Right cardiac atrium (tissue), 5 donors: ENCODE measurements around the gene FBXO42. TPM values are rescaled to one million over a fixed set of nuclear protein-coding genes. Genes with fewer than 3 reads are reported as not detected.

Experiments used
- ATAC-seq, 2 donors: fragments of 200-7000 bp; cut with Tn5 transposase; one replicate each; pipeline versions ENCODE4 v1.8.0 to v1.9.1; 2020; ENCODE audit warnings: moderate library complexity in 2 of 2, mild to moderate bottlenecking in 1 of 2
- DNase-seq, 3 donors: peaks; one replicate each; pipeline ENCODE4 v3.0.0-alpha.2; 2020
- H3K27ac ChIP-seq: one replicate; pipeline ENCODE4 v1.5.1; 2013; ENCODE audit warnings: mild to moderate bottlenecking, low read length, control low read depth, moderate library complexity
- H3K27me3 ChIP-seq: one replicate; pipeline ENCODE4 v1.6.1; 2013; ENCODE audit not compliant: control insufficient read depth, insufficient read depth
- H3K4me1 ChIP-seq: one replicate; pipeline ENCODE4 v1.6.1; 2013; ENCODE audit warnings: low read length; ENCODE audit not compliant: control insufficient read depth, insufficient read depth
- H3K4me3 ChIP-seq: one replicate; pipeline ENCODE4 v1.5.1; 2013; ENCODE audit warnings: low read length, control low read depth
- H3K9me3 ChIP-seq: one replicate; pipeline ENCODE4 v1.6.1; 2013; ENCODE audit warnings: low read length; ENCODE audit not compliant: control insufficient read depth
- WGBS: extraction: QIAGEN DNeasy Blood & Tissue Kit; methylation state at CpG from one replicate; pipeline ENCODE4 v1.1.7; 2013; 5-methylcytosine and 5-hydroxymethylcytosine counted together
- intact Hi-C, 4 donors: fragments of 100-400 bp; cut with DNase I; formaldehyde crosslinking; loops; one replicate each; pipeline versions ENCODE4 v1.11.0 to v1.14.0; 2022 to 2023
- polyA plus RNA-seq: library from polyadenylated mRNA; stranded (reverse); fragments of 200-250 nt; gene quantifications from one replicate; pipeline ENCODE4 v1.2.3, GENCODE V29; 2013
- total RNA-seq, 4 donors: library from RNA; stranded (reverse); fragmentation: NEBNext Ultra II Directional; extraction: Animal tissue kit (Norgen Biotek cat#: 25700); gene quantifications; one replicate each; pipeline ENCODE4 v1.2.1, GENCODE V29; 2021
- donor health status: healthy with polysubstance abuse.
- donor health status: DM: no; HTN: yes; CAD: no.
- donor health status: DM: no; HTN: no; CAD: no.
- donor health status: DM: no; HTN: yes; CAD: no; lungs with severe emphysema.
- donor health status: DM: yes; HTN: yes; CAD: no.

The FBXO42 gene
- total and polyA plus RNA-seq, 5 donors = 15.7 to 18.1 (median 16.5) TPM

GRCh38 chr1:16292739-16293138 is 59.5 kb downstream of the FBXO42 start:
- no peak for DNase-seq
- no peak for ATAC-seq
- no peak overlapping the region for H3K27ac ChIP-seq

DNA sequence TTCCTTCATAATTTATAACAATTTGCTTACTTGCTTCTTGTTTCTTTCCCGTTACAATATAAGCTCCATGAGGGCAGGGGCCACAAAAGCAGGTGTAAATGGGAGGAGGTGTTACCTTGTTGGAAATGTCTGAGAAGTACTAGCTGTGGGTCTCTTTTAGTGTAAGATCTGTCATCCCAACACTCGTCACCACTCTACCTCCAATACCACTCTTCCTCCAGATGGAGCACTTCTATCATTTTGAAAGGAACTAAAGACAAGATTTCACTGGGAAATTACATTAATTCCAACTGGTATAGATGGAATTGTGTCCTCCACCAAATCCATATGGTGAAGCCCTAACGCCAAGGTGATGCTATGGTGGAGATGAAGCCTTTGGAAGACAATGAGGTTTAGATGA is 62.3 kb downstream of the FBXO42 start:
- Histone ChIP-seq H3K27ac (no peak overlapping the region), H3K4me3 (no peak overlapping the region), H3K9me3 (no peaks in the 10 kb centered on the region), H3K27me3 (no peaks in the 10 kb centered on the region), H3K4me1 (peaks cover 5% of the 10 kb centered on the region)
- WGBS = 91% methylated on average over 3 of the region's 3 CpGs
- intact Hi-C loops = no loop called here
- ATAC-seq (no peak), DNase-seq (no peak)

More at GRCh38 chr1:16292739-16293138, 59.5 kb downstream of the FBXO42 start:
- intact Hi-C loops = no loop called here
- H3K4me1 ChIP-seq = peaks cover 5% of the 10 kb centered on the region
- no peaks in the 10 kb centered on the region for H3K27me3 ChIP-seq
- no peaks in the 10 kb centered on the region for H3K9me3 ChIP-seq
- no peak overlapping the region for H3K4me3 ChIP-seq

DNA sequence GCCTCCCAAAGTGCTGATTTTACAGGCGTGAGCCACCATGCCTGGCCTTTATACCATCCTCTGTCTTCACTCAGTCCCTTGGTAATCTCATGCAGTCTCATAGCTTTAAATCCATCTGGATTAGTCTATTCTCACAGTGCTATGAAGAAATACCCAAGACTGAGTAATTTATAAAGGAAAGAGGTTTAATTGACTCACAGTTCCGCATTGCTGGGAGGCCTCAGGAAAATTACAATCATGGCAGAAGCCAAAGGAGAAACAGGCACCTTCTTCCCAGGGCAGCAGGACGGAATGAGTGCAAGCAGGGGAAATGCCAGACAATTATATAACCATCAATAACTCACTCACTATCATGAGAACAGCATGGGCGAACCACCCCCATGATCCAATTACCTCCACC is 66.2 kb downstream of the FBXO42 start:
- DNase-seq = no peak
- no peak for ATAC-seq
- H3K4me3 ChIP-seq = no peak overlapping the region
- no peaks in the 10 kb centered on the region for H3K27me3 ChIP-seq
- no peak overlapping the region for H3K27ac ChIP-seq
- 94% methylated on average over 4 of the region's 4 CpGs for WGBS
- no peaks in the 10 kb centered on the region for H3K4me1 ChIP-seq
- intact Hi-C loops = no loop called here
- no peaks in the 10 kb centered on the region for H3K9me3 ChIP-seq

DNA sequence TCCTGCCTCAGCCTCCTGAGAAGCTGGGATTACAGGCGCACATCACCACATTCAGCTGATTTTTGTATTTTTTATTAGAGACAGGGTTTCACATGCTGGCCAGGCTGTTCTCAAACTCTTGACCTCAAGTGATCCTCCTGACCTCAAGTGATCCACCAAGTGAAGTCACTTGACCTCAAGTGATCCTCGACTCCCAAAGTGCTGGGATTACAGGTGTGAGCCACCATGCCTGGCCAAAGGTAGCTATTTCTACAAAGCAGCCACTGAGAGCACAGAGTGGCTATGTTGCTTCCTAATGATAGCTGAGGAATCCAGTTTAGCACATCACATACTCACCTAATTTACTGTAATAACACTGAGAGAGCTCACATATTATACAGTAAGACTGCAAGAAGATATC is 70.5 kb downstream of the FBXO42 start:
- WGBS = 94% methylated on average over 2 of the region's 2 CpGs

GRCh38 chr1:16279186-16279585 is 73.1 kb downstream of the FBXO42 start:
- Histone ChIP-seq H3K4me1 (no peaks in the 10 kb centered on the region), H3K9me3 (no peaks in the 10 kb centered on the region), H3K27me3 (no peaks in the 10 kb centered on the region), H3K27ac (no peak overlapping the region), H3K4me3 (no peak overlapping the region)
- ATAC-seq (no peak), DNase-seq (no peak)
- WGBS = 69% methylated on average over 2 of the region's 2 CpGs
- intact Hi-C loops = no loop called here

More for the DNA sequence above, 70.5 kb downstream of the FBXO42 start:
- no peak for DNase-seq
- intact Hi-C loops = no loop called here
- H3K27me3 ChIP-seq = no peaks in the 10 kb centered on the region
- ATAC-seq = no peak
- H3K4me3 ChIP-seq = no peak overlapping the region
- H3K4me1 ChIP-seq = no peaks in the 10 kb centered on the region
- H3K27ac ChIP-seq = no peak overlapping the region
- no peaks in the 10 kb centered on the region for H3K9me3 ChIP-seq

DNA sequence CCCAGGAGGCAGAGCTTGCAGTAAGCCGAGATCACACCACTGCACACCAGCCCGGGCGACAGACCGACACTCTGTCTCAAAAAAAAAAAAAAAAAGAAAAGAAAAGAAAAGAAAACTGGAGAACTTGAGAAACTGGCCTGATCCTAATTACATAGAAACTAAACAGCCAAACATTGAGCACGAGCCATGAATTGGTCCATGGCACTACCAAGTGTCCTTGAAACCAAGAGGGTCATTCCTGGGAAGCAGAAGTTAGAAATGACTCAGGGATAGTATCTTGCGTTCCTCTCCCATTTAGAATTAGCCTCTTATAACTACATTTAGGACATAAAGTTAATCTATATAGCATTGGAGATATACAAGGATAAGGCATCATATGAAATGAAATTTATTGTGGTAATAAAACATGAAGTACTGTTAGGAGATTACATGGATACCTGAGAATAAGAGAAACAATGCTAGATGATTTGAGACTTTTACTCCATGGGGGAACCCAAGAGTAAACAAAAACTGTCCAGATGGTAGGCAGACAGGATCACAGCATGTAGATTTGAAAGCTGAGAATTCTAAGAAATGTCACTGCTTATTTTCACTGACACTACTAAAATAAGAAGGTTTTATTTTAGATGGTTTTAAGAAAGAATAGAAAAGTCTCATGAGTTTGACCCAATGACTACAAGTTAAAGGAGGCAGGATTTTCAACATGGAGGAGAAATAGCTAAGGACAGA is 75.8 kb downstream of the FBXO42 start:
- Histone ChIP-seq H3K4me3 (no peak overlapping the region), H3K27me3 (no peaks in the 10 kb centered on the region), H3K27ac (no peak overlapping the region), H3K4me1 (no peaks in the 10 kb centered on the region), H3K9me3 (no peaks in the 10 kb centered on the region)
- no peak for ATAC-seq
- no peak for DNase-seq
- 92% methylated on average over 6 of the region's 6 CpGs for WGBS
- intact Hi-C loops = no loop called here

DNA sequence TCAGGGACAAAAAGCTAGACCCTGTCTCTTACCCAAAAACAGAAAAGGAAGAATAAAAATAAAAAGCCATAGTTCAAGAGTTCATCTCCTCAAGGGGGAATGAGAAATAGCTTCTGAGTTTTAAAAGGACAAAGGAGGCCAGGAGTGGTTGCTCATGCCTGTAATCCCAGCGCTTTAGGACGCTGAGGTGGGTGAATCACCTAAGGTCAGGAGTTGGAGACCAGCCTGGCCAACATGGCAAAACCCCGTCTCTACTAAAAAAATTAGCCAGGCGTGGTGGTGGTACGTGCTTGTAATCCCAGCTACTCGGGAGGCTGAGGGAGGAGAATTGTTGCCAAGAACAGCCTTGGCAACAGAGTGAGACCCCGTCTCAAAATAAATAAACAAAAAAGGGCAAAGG is 76.7 kb downstream of the FBXO42 start:
- H3K27ac ChIP-seq = no peak overlapping the region
- DNase-seq (no peak), ATAC-seq (no peak)
- no peaks in the 10 kb centered on the region for H3K27me3 ChIP-seq
- no peak overlapping the region for H3K4me3 ChIP-seq
- peaks cover 2% of the 10 kb centered on the region for H3K4me1 ChIP-seq
- H3K9me3 ChIP-seq = no peaks in the 10 kb centered on the region
- WGBS = 94% methylated on average over 7 of the region's 7 CpGs
- intact Hi-C loops = no loop called here

DNA sequence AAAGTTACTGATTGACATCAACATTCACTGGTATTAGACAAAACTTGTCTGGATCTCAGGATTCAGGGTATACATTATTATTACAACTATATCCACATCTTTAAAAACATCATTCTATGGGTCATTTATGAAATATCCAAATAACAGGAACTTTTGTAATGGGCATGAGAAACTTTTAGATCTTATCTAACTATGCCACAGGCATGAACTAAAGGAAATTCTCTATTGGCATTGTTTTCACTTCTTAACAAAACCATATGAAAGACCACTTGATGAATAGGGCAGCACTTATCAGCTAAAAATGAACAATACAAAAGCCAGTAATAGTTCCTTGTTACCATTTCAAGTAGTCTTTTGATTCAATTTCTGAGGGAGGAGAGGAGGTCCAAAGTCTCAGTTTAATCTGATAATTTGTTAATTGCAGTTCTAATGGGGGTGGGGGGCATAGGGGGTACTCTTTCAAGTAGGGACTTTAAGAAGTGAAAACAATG is 84.5 kb downstream of the FBXO42 start:
- intact Hi-C loops = no loop called here
- Histone ChIP-seq H3K4me3 (no peak overlapping the region), H3K4me1 (peaks cover 9% of the 10 kb centered on the region), H3K27ac (no peak overlapping the region), H3K9me3 (no peaks in the 10 kb centered on the region), H3K27me3 (no peaks in the 10 kb centered on the region)
- DNase-seq (no peak), ATAC-seq (no peak)

- ATAC-seq = peak; percentile 53 to 75
- intact Hi-C loops = no loop called here
- Histone ChIP-seq H3K27ac (no peak overlapping the region), H3K9me3 (no peaks in the 10 kb centered on the region), H3K4me3 (no peak overlapping the region), H3K27me3 (no peaks in the 10 kb centered on the region), H3K4me1 (peaks cover 9% of the 10 kb centered on the region)
- 44% methylated on average over 4 of the region's 4 CpGs for WGBS
- DNase-seq = no peak
Measured at GRCh38 chr1:16266411-16267118, 85.7 kb downstream of the FBXO42 start.

DNA sequence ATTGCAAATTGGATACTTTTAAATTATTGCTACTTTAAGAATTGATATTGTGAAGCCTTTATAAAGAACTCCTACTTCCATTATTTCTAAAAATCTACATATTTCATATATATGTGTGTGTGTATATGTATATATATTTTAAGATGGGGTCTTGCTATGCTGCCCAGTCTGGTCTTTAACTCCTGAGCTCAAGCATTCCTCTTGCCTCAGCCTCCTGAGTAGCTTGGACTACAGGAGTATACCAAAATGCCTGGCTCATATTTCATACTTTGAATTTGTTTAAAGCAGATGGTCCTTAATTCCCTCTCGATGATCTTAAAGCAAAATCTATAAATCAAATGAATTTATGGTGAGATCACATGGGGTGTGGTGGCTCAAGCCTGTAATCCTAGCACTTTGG is 90.2 kb downstream of the FBXO42 start:
- intact Hi-C loops = no loop called here
- WGBS = 97% methylated on average over 1 of the region's 1 CpG

DNA sequence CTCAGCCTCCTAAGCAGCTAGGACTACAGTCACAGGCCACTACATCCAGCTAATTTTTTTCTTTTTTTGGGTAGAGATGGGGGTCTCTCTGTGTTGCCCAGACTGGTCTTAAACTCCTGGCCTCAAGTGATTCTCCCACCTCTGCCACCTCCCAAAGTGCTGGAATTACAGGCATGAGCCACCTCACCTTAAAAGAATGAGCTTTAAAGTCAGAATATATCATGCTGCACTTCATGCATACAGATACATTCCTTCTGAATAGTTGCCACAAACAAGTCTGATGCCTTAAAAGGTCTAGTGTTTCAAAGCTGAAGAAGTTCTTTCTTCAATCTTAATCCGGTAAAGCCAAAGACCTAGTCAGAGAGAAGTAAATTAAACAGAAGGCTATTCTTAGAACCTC is 91.5 kb downstream of the FBXO42 start:
- ATAC-seq (no peak), DNase-seq (no peak)
- intact Hi-C loops = no loop called here
- 73% methylated on average over 1 of the region's 1 CpG for WGBS
- H3K27me3 ChIP-seq = no peaks in the 10 kb centered on the region
- H3K4me1 ChIP-seq = peaks cover 4% of the 10 kb centered on the region
- no peak overlapping the region for H3K4me3 ChIP-seq
- no peaks in the 10 kb centered on the region for H3K9me3 ChIP-seq
- H3K27ac ChIP-seq = no peak overlapping the region

More for the DNA sequence above, 90.2 kb downstream of the FBXO42 start:
- Histone ChIP-seq H3K27ac (no peak overlapping the region), H3K4me1 (peaks cover 7% of the 10 kb centered on the region), H3K4me3 (no peak overlapping the region), H3K9me3 (no peaks in the 10 kb centered on the region), H3K27me3 (no peaks in the 10 kb centered on the region)
- DNase-seq (no peak), ATAC-seq (no peak)
